ENCODE data around the gene TNFAIP8.

TNFAIP8 gene

DNA sequence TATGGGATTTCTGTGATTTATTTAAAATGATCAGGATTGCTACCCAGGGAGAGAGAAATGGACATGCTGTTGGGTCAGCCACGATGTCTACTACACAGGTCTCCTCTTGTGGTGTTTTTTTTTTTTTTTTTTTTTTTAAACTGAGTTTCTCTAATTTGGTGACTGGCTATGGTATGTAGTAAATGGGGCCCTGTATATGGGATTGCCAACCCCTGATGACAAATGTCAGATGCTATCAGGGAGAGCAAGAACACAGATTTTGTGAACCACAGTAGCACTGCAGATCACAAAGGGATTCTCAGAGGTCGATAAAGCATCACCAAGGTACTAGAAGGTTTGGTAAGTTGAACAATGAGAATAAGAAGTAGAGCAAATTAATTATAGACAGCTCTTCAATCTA lies 16.5 kb upstream of the TNFAIP8 start:
- no peak for DNase-seq (ENCODE audit: extremely low read depth, low read depth)
- no peak overlapping the region for H3K4me3 ChIP-seq (replicated peaks; ENCODE audit: low read depth, low read length)
- TF ChIP-seq, protein P1, sequence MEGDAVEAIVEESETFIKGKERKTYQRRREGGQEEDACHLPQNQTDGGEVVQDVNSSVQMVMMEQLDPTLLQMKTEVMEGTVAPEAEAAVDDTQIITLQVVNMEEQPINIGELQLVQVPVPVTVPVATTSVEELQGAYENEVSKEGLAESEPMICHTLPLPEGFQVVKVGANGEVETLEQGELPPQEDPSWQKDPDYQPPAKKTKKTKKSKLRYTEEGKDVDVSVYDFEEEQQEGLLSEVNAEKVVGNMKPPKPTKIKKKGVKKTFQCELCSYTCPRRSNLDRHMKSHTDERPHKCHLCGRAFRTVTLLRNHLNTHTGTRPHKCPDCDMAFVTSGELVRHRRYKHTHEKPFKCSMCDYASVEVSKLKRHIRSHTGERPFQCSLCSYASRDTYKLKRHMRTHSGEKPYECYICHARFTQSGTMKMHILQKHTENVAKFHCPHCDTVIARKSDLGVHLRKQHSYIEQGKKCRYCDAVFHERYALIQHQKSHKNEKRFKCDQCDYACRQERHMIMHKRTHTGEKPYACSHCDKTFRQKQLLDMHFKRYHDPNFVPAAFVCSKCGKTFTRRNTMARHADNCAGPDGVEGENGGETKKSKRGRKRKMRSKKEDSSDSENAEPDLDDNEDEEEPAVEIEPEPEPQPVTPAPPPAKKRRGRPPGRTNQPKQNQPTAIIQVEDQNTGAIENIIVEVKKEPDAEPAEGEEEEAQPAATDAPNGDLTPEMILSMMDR (IDR thresholded peaks at IDR 0.05; ENCODE audit: low read depth, low read length, missing control alignments), result no peak

DNA sequence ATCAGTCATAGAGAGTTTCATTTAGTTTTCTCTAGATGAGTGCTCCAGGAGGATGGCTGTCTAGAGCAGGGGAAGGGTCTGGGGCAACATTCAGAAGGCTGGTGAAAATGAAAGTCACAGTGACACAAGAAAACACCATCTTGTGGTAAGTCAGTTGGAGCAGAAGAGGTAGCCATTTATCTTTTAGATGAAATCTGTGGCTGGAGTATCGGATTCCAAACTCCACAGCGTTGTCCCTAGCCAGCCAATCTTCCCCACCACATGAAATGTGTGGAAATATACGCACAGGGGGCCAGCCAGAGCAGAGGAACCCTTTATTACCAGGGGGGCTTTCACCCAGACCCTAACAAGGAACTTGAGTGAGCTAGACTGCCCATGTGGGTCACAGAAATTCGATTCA lies 15.9 kb upstream of the TNFAIP8 start:
- TF ChIP-seq, protein P1 (IDR thresholded peaks at IDR 0.05; ENCODE audit: low read depth, low read length, missing control alignments), result no peak
- DNase-seq (ENCODE audit: extremely low read depth, low read depth), result no peak
- no peak overlapping the region for H3K4me3 ChIP-seq (replicated peaks; ENCODE audit: low read depth, low read length)

DNA sequence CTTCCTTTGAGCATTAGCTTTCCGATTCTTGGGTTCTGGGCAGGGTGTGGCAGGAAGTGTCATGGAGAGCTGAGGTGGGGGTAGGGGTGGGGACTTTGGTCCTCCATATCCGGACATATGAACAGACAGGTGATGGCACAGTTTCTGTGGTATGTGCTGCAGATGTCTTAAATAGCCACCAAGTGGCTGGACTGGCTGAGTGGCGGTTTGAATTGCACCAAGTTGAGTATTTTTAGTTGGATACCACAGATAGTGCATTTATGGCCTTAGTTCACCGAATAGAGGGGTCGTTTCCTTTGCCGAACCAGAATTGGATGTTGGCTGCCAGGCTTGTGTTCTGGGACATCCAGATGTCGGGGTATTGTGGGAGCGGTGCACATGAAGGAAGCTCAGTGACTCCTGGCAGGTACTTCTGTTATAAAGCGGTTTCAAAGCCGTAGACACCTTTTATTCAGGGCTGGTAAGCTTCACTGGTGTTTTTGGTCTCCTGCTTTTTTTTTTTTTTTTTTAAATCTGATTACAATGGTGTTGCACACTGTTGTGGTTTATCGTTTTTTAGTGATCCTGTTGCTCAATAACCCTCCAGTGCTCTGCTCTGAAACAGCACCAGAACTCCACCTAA lies 15.1 kb upstream of the TNFAIP8 start:
- TF ChIP-seq, protein P1 (IDR thresholded peaks at IDR 0.05; ENCODE audit: low read depth, low read length, missing control alignments), result no peak
- no peak for DNase-seq (ENCODE audit: extremely low read depth, low read depth)
- H3K4me3 ChIP-seq (replicated peaks; ENCODE audit: low read depth, low read length), result no peak overlapping the region

DNA sequence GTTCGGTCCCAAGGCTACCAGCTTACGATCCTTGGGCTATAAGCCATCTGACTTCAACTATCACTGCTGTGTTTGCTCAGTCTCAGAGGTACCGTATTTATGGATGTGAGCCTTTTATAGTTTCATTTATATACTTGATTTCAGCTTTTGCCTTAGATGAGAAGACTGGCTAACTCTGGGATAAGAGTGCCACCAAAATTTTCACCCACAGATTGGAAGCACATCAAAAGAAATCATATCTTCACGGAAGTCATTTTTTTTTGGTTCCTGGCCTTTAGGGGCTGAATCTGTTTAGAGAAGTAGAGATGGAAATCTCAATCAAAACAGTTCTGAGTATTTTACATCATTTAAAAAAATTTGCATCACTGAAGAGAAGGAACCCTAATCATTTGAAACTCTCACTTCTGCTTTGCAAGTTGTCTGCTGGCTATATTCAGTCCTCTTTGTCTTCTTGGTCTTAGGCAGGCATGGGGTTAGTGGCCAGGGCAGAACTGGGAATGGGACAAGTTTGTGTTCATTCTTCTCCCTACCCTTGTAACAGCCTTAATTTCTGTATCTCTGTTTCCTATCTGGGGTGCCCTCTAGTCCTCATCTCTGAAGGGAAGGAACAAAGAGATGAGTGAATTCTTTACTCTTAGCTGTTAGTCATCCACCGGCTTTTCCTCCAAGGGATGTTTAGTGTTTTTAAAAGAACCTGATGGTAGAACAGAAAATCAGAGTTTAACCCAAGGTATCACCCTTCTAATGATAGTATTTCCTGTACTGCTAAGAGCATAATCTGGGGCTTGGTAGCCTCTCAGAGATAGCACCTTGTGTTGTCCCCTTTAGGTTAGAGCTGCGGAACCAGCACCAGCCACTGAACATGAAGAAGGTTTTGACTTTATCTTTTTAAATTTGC lies 14.1 kb upstream of the TNFAIP8 start:
- TF ChIP-seq, protein P1 (IDR thresholded peaks at IDR 0.05; ENCODE audit: low read depth, low read length, missing control alignments), result no peak
- H3K4me3 ChIP-seq (replicated peaks; ENCODE audit: low read depth, low read length), result no peak overlapping the region
- DNase-seq (ENCODE audit: extremely low read depth, low read depth), result no peak

DNA sequence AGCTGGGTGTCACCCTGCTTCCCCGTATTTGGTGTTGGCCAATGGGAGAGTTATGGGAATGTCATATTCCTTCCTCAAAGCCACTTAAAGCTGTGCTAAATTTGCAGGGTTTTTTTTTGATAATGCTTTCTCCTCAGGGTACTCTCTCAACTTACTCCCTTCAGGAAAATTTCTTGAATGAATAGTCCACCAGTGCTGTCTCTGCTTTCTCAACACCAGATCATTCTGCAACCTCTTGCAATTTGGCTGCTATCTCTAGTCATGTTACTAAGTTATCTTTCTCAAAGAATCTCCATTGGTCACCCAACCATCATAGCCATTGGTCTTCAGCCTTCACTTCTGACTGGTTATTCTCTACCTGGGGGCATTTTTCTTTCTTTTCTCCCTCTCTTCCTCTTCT lies 13.4 kb upstream of the TNFAIP8 start:
- TF ChIP-seq, protein P1 (IDR thresholded peaks at IDR 0.05; ENCODE audit: low read depth, low read length, missing control alignments), result no peak
- DNase-seq (ENCODE audit: extremely low read depth, low read depth), result no peak
- no peak overlapping the region for H3K4me3 ChIP-seq (replicated peaks; ENCODE audit: low read depth, low read length)

DNA sequence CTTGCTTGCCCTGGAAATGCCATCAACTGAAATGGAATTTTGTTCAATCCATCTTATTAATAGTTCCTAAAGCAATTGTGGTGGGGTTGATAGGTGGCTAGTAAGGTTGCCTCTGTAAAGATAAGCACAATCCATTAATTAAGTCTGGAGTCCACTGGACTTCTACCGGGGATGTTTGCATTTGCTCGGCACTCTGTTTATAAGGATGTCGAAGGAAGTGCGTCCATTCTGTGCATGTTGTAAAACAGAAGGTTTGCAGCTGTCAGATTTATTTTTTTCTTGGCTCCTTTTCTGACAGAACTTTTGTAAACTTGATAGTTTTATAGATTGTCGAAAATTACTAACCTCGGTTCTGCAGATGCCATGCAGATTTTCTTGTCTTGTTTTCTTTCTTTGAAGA lies 12.8 kb upstream of the TNFAIP8 start:
- no peak for DNase-seq (ENCODE audit: extremely low read depth, low read depth)
- TF ChIP-seq, protein P1 (IDR thresholded peaks at IDR 0.05; ENCODE audit: low read depth, low read length, missing control alignments), result no peak
- no peak overlapping the region for H3K4me3 ChIP-seq (replicated peaks; ENCODE audit: low read depth, low read length)

All from HFF-Myc (cell line).